Fibroblast of the aortic adventitia (primary cell): ENCODE results near the gene CPOX. TPM values are rescaled to one million over a fixed set of nuclear protein-coding genes. Genes with fewer than 3 reads are reported as not detected.

ENCODE experiments used
- DNase-seq: peaks from one replicate; pipeline ENCODE4 v3.0.0-alpha.2; 2010; ENCODE audit warnings: low read depth
- H3K4me3 ChIP-seq: 2 replicates; pipeline ENCODE4 v1.5.1; 2011; ENCODE audit warnings: low read depth, mild to moderate bottlenecking, control low read depth, low read length, moderate library complexity
- total RNA-seq: library from RNA; depleted of rRNA; stranded (reverse); fragments of >200 nt; gene quantifications from 2 replicates; pipeline ENCODE4 v1.2.3, GENCODE V29; 2012; ENCODE audit warnings: low replicate concordance
- TF ChIP-seq, protein P1 (sequence below): IDR thresholded peaks from 2 replicates; pipeline ENCODE4 v1.5.1; 2011; ENCODE audit warnings: mild to moderate bottlenecking, low read length, control low read depth, inconsistent platforms; ENCODE audit not compliant: insufficient read depth

Gene CPOX
- total RNA-seq, 1 donor: 22.6 TPM

DNA sequence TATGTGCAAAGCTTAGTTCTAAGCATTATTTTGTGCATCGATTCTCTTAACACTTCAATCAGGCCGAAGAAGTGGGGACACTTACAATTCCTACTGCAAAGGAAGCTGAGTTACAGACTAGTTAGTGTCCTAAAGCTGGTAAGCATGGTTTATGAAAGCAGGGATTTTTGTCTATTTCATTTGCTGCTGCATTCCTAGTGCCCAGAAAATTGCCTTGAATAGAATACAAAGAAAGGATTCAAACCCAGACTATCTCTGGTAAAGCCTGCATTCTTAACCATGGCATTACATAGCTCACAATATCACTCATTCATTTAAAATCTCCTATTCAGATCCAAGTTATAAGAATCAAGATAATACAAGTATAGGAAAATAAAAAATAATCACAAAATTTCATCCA is 24.4 kb upstream of the CPOX start:
- DNase-seq: no peak
- H3K4me3 ChIP-seq: no peak overlapping the region
- TF ChIP-seq, protein P1, sequence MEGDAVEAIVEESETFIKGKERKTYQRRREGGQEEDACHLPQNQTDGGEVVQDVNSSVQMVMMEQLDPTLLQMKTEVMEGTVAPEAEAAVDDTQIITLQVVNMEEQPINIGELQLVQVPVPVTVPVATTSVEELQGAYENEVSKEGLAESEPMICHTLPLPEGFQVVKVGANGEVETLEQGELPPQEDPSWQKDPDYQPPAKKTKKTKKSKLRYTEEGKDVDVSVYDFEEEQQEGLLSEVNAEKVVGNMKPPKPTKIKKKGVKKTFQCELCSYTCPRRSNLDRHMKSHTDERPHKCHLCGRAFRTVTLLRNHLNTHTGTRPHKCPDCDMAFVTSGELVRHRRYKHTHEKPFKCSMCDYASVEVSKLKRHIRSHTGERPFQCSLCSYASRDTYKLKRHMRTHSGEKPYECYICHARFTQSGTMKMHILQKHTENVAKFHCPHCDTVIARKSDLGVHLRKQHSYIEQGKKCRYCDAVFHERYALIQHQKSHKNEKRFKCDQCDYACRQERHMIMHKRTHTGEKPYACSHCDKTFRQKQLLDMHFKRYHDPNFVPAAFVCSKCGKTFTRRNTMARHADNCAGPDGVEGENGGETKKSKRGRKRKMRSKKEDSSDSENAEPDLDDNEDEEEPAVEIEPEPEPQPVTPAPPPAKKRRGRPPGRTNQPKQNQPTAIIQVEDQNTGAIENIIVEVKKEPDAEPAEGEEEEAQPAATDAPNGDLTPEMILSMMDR: no peak

DNA sequence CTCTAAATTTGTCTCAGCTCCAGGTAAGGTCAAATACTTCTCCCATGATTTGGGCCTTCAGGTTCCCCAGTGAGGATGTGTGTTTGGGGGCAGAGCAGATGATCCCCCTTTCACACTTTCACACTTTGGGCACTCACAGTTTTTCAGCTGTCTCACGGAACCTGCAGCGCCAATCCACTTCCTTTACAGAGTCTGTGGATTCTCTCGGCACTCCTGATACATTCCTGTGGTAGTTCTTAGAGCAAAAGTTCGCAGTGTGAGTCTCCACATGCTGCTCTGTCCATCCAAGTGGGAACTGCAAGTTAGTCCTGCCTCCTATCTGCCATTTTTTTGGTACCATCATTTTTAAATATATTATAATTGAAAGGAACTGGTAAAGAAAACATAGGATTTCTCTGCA is 20.2 kb upstream of the CPOX start:
- H3K4me3 ChIP-seq: no peak overlapping the region
- no peak for DNase-seq
- TF ChIP-seq, protein P1: no peak

DNA sequence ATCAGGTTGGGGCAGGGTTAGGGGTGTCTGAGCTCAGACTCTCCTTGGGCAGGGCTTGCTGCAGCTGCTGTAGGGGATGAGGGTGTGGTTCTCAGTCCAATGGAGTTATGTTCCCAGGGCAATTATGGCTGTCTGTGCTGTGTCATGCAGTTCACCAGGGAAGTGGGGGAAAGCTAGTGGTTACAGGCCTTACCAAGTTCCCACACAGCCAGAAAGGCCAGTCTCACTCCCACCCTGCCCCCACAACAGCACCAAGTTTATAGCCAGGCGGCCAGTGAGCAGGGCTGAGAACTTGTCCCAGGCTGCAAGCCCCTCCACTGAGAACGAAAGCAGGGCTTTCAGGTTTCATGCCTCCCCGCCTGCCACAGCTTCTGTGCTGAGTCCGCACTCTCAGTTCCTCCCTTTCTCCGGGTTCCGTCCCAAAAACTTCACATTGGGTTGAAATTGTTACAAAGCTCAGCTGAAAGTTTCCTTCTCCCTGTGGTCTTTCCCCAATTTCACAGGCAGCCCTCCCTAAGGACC is 19.6 kb upstream of the CPOX start:
- H3K4me3 ChIP-seq: no peak overlapping the region
- TF ChIP-seq, protein P1: no peak
- no peak for DNase-seq

DNA sequence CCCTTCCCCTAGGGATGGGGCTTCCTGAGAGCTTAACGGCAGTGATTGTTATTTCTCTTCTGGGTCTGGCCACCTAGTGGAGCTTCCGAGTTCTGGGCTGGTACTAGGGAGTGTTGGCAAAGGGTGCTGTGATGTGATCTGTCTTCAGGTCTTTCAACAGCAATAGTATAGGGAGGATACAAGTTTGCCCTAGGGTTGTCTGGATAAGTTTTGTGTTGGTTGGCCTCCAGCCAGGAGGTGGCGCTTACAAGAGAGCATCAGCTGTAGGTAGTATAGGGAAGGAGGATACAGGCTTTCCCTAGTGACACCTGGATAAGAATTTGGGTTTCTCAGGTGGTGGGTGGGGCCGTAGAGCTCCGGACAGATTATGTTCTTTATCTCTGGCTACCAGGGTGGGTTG is 19.2 kb upstream of the CPOX start:
- TF ChIP-seq, protein P1: peak; percentile 4
- no peak for DNase-seq
- H3K4me3 ChIP-seq: no peak overlapping the region

DNA sequence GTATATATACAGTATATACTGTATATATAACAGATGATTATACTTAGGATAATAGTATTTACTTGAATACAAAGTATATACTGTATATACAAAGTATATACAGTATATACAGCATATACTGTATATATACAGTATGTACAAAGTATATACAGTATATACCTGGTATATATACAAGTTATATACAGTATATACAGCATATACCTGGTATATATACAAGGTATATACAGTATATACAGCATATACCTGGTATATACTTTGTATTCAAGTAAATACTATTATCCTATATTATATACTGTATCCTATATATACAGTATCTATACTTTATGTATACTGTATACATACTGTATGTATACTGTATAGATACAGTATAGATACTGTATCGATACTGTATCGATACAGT is 14.6 kb upstream of the CPOX start:
- no peak overlapping the region for H3K4me3 ChIP-seq
- DNase-seq: no peak
- TF ChIP-seq, protein P1: no peak

DNA sequence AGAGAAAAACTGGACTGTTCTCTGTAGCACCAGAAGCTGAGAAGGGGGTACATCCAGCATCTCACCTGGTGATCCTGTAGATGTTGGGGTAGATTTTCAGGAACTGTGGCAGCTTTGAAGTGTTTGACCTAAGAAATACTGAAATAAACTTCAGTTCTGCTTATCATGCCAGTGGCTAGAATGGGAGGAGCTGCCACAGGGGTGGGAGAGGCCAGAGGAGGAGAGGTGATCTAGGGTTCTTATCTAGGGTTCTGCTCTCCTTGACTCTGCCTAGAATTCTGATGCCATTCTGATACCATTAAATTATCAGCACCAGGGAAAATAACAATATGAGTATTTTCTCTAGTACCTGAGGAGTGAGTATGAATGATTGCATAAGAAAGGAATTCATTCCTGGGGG is 10.2 kb upstream of the CPOX start:
- H3K4me3 ChIP-seq: no peak overlapping the region
- TF ChIP-seq, protein P1: no peak
- no peak for DNase-seq

DNA sequence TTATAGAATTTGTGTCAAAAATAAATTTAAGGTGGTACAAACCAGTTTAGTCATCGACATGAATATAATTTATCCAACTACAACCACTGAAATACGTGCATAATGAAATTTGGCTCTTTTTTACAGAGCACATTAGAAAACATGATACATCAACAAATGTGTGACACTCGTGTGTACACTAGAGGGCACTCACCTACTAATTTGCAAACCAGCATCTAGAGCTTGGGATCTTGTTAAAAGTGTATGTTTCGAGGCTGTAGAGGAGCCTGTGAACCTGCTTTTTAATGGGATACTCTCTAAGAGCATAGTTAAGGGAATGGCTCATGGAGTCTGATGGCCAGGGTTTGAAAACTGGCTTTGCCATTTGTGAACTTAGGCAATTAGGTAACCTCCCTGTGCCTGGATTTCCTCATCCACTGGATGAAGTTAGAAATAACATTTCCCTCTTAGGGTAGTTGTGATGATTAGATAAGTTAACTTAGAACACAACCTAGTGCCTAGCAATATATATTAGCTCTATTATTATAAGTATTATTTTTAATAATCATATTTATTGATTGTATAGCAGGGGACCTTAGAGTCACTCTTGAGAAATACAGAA is 8.8 kb upstream of the CPOX start:
- DNase-seq: peak; percentile 85
- TF ChIP-seq, protein P1: peak; percentile 75
- H3K4me3 ChIP-seq: no peak overlapping the region
